Retina (tissue), 1 donor: ENCODE data around the gene GMDS.
A peak's percentile ranks its signal among the peaks of the same experiment; 100 is the strongest.

ENCODE experiments used
- DNase-seq: peaks from one replicate; pipeline ENCODE4 v3.0.0-alpha.2; 2016

The GMDS gene

GRCh38 chr6:2203264-2203663 is 42.1 kb downstream of the GMDS start:
- no peak for DNase-seq

GRCh38 chr6:2197984-2198383 is 47.4 kb downstream of the GMDS start:
- no peak for DNase-seq

GRCh38 chr6:2197177-2197671 is 48.2 kb downstream of the GMDS start:
- DNase-seq: no peak

GRCh38 chr6:2196079-2196679 is 49.2 kb downstream of the GMDS start:
- no peak for DNase-seq

- peak; percentile 52 for DNase-seq
Observed at GRCh38 chr6:2194643-2195042, 50.8 kb downstream of the GMDS start.

GRCh38 chr6:2193931-2194330 is 51.5 kb downstream of the GMDS start:
- no peak for DNase-seq

GRCh38 chr6:2192976-2193375 is 52.4 kb downstream of the GMDS start:
- DNase-seq: no peak

- DNase-seq: no peak
Observed at GRCh38 chr6:2191390-2191740, 54.0 kb downstream of the GMDS start.

GRCh38 chr6:2190661-2191389 is 54.6 kb downstream of the GMDS start:
- DNase-seq: no peak

GRCh38 chr6:2188856-2189384 is 56.5 kb downstream of the GMDS start:
- no peak for DNase-seq

GRCh38 chr6:2188397-2188796 is 57.0 kb downstream of the GMDS start:
- DNase-seq: no peak

- no peak for DNase-seq
Observed at GRCh38 chr6:2187826-2188225, 57.6 kb downstream of the GMDS start.

- DNase-seq: no peak
Observed at GRCh38 chr6:2186516-2186915, 58.9 kb downstream of the GMDS start.

- DNase-seq: no peak
Observed at GRCh38 chr6:2185466-2185865, 59.9 kb downstream of the GMDS start.

GRCh38 chr6:2184700-2185455 is 60.5 kb downstream of the GMDS start:
- DNase-seq: no peak

- DNase-seq: no peak
Observed at GRCh38 chr6:2183752-2184151, 61.7 kb downstream of the GMDS start.

GRCh38 chr6:2183246-2183645 is 62.2 kb downstream of the GMDS start:
- DNase-seq: no peak

- DNase-seq: no peak
Observed at GRCh38 chr6:2182251-2182650, 63.2 kb downstream of the GMDS start.

- DNase-seq: no peak
Observed at GRCh38 chr6:2181567-2181966, 63.8 kb downstream of the GMDS start.

- no peak for DNase-seq
Observed at GRCh38 chr6:2179950-2180349, 65.5 kb downstream of the GMDS start.

- DNase-seq: no peak
Observed at GRCh38 chr6:2179241-2179640, 66.2 kb downstream of the GMDS start.

GRCh38 chr6:2178125-2178524 is 67.3 kb downstream of the GMDS start:
- DNase-seq: no peak

- no peak for DNase-seq
Observed at GRCh38 chr6:2175825-2176224, 69.6 kb downstream of the GMDS start.
